OCI-LY7 (cell line): ENCODE results near the gene PHACTR3. TPM values are rescaled to one million over a fixed set of nuclear protein-coding genes. Genes with fewer than 3 reads are reported as not detected.

Source experiments
- BruUV-seq: library from RNA; stranded (reverse); fragments of 400-500 nt; replicated peaks from 2 replicates; lab custom pipeline; 2021; lab: Mats Ljungman, UMichigan
- CTCF ChIA-PET: fragments of 300-600 bp; sonication (Branson Sonifier 250); formaldehyde crosslinking; loops from one replicate; lab custom pipeline; 2022; ENCODE audit warnings: antibody characterized with exemption; ENCODE audit not compliant: unreplicated experiment; lab: Charles Lee
- POLR2A ChIA-PET: fragments of 300-600 bp; sonication (Branson Sonifier 250); formaldehyde crosslinking; loops from one replicate; lab custom pipeline; 2022; ENCODE audit warnings: antibody characterized with exemption; lab: Charles Lee
- DNase-seq: peaks from one replicate; pipeline ENCODE4 v3.0.0-alpha.2; 2015; ENCODE audit warnings: low spot score
- H2AFZ ChIP-seq: fragments of 200-600 bp; sonication (generic), shearing (Covaris generic); 2 replicates; pipeline ENCODE4 v1.6.1; 2014; ENCODE audit warnings: mild to moderate bottlenecking, antibody characterized with exemption, low read length, moderate library complexity
- H3K27ac ChIP-seq: fragments of 200-600 bp; sonication (generic); 2 replicates; pipeline ENCODE4 v1.5.1; 2014; ENCODE audit warnings: mixed run types, low read depth, mild to moderate bottlenecking, moderate library complexity, low read length, inconsistent platforms; ENCODE audit not compliant: poor library complexity, severe bottlenecking
- H3K36me3 ChIP-seq: fragments of 200-600 bp; sonication (generic); 2 replicates; pipeline ENCODE4 v1.6.1; 2014; ENCODE audit warnings: mild to moderate bottlenecking, antibody characterized with exemption, low read length, moderate library complexity, mixed read lengths; ENCODE audit not compliant: insufficient read depth
- H3K4me1 ChIP-seq: fragments of 200-600 bp; sonication (generic); 2 replicates; pipeline ENCODE4 v1.5.1; 2014; ENCODE audit warnings: mild to moderate bottlenecking, low read length; ENCODE audit not compliant: insufficient read depth, poor library complexity, severe bottlenecking
- H3K4me2 ChIP-seq: fragments of 200-600 bp; sonication (generic); 2 replicates; pipeline ENCODE4 v1.6.1; 2014; ENCODE audit warnings: mild to moderate bottlenecking, low read length
- H3K4me3 ChIP-seq: fragments of 200-600 bp; sonication (generic); 2 replicates; pipeline ENCODE4 v1.5.1; 2014; ENCODE audit warnings: mild to moderate bottlenecking, low read depth, low read length; ENCODE audit not compliant: poor library complexity, severe bottlenecking
- H3K79me2 ChIP-seq: fragments of 200-600 bp; sonication (generic); 2 replicates; pipeline ENCODE4 v1.6.1; 2016; ENCODE audit warnings: low read depth, mild to moderate bottlenecking, low read length, moderate library complexity, mixed read lengths; ENCODE audit not compliant: insufficient read depth
- H3K9me2 ChIP-seq: fragments of 200-600 bp; sonication (generic); 2 replicates; pipeline ENCODE4 v1.6.1; 2016; ENCODE audit warnings: mild to moderate bottlenecking, low read length, mixed read lengths; ENCODE audit not compliant: insufficient read depth
- H3K9me3 ChIP-seq: fragments of 200-600 bp; sonication (generic); 2 replicates; pipeline ENCODE4 v1.6.1; 2014; ENCODE audit warnings: mild to moderate bottlenecking, mixed run types, low read length, mixed read lengths
- H4K20me1 ChIP-seq: fragments of 200-600 bp; sonication (generic); 2 replicates; pipeline ENCODE4 v1.6.1; 2014; ENCODE audit warnings: mild to moderate bottlenecking, antibody characterized with exemption, low read length, moderate library complexity, mixed read lengths; ENCODE audit not compliant: insufficient read depth
- EZH2phosphoT487 ChIP-seq: fragments of 200-600 bp; sonication (generic); IDR thresholded peaks from 2 replicates; pipeline ENCODE4 v1.6.1; 2018; ENCODE audit warnings: low read depth, borderline replicate concordance, mild to moderate bottlenecking, mixed run types, antibody characterized with exemption, low read length, moderate library complexity, mixed read lengths
- intact Hi-C: fragments of 100-400 bp; cut with micrococcal nuclease; formaldehyde crosslinking; loops from one replicate; pipeline ENCODE4 v1.10.0; 2022; ENCODE audit not compliant: unreplicated experiment
- total RNA-seq, 2 experiments: library from RNA; depleted of rRNA in 1 of 2; stranded (reverse); fragments of >200 nt in 1 of 2; shearing (Covaris generic) in 1 of 2; gene quantifications; 2 replicates each; pipeline ENCODE4 v1.2.3, GENCODE V29; 2014 to 2022
- TF ChIP-seq, protein P1 (sequence below): fragments of 200-600 bp; sonication (generic); conservative IDR thresholded peaks from 2 replicates; pipeline ENCODE4 v1.5.1; 2014; ENCODE audit warnings: mild to moderate bottlenecking, antibody characterized with exemption, low read length, moderate library complexity, mixed read lengths

PHACTR3 gene
- total RNA-seq, 2 experiments from 2014 or later, result 0.32 TPM; not detected in 1

DNA sequence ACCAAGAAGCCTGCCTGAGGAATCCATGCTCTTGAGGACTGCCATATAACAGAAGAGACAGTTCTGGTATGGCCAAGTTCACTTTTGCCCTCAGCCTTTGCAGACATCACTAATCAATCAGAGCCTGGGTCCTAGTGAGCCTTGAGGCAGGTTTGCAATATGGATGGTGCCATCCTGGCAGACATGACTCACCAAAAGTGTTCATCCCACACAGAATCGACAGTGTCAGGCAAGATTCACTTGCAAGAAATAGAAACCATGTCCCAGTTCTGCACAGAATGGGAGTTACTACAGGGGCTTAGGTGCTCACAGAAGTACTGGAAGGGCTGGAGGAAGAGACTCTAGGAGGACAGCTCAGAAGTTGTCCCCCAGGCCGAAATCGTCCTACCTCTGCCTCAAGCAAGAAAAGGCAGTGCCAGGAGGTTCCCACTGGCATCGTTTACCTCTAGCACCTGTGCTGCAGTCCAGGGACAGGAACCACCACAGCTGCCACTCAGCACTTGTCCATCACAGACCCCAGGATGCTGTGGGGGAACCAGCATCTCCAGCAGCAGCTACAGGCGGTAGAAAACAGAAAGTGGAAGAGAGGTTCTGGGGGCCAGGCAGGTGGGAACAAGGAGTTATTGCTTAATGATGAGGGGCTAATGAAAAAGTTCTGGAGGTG lies 42.6 kb upstream of the PHACTR3 start:
- no peaks in the 10 kb centered on the region for H3K4me1 ChIP-seq
- ChIA-PET POLR2A (no interaction called here), CTCF (no interaction called here)
- no peaks in the 10 kb centered on the region for H3K36me3 ChIP-seq
- H3K9me2 ChIP-seq, result no peaks in the 10 kb centered on the region
- intact Hi-C loops, result no loop called here
- DNase-seq, result no peak
- H3K4me3 ChIP-seq, result no peak overlapping the region
- no TSS peak for BruUV-seq
- H4K20me1 ChIP-seq, result no peaks in the 10 kb centered on the region
- H3K9me3 ChIP-seq, result no peaks in the 10 kb centered on the region
- H3K79me2 ChIP-seq, result no peaks in the 10 kb centered on the region
- no peak overlapping the region for H3K4me2 ChIP-seq
- TF ChIP-seq, protein P1, sequence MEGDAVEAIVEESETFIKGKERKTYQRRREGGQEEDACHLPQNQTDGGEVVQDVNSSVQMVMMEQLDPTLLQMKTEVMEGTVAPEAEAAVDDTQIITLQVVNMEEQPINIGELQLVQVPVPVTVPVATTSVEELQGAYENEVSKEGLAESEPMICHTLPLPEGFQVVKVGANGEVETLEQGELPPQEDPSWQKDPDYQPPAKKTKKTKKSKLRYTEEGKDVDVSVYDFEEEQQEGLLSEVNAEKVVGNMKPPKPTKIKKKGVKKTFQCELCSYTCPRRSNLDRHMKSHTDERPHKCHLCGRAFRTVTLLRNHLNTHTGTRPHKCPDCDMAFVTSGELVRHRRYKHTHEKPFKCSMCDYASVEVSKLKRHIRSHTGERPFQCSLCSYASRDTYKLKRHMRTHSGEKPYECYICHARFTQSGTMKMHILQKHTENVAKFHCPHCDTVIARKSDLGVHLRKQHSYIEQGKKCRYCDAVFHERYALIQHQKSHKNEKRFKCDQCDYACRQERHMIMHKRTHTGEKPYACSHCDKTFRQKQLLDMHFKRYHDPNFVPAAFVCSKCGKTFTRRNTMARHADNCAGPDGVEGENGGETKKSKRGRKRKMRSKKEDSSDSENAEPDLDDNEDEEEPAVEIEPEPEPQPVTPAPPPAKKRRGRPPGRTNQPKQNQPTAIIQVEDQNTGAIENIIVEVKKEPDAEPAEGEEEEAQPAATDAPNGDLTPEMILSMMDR, result no peak
- no peak for TF ChIP-seq EZH2phosphoT487
- no peak overlapping the region for H3K27ac ChIP-seq
- H2AFZ ChIP-seq, result no peak overlapping the region

DNA sequence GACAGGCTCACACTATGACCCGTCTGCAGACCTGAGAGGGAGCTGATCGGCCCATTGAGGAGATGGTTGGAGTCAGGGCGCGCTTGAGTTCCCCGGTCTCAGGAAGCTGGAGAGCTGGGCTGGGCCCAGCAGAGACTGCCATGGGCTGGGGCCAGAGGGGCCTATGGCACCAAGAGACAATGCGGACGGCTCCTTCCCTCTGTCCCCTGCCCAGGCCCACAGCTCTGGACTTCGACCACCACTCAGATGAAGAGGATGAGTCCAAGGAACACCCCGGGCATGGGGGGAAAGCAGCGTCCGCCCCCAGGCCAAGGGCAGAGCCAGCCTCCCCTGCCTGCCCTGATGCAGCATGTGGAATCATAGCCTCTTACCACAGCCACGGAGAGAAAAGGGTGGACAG lies 40.2 kb upstream of the PHACTR3 start:
- H3K4me2 ChIP-seq, result no peak overlapping the region
- ChIA-PET POLR2A (no interaction called here), CTCF (no interaction called here)
- no peak overlapping the region for H3K4me3 ChIP-seq
- H3K4me1 ChIP-seq, result no peaks in the 10 kb centered on the region
- no peak for DNase-seq
- H3K9me2 ChIP-seq, result no peaks in the 10 kb centered on the region
- BruUV-seq, result no TSS peak
- TF ChIP-seq, protein P1, result no peak
- TF ChIP-seq EZH2phosphoT487, result no peak
- no peak overlapping the region for H2AFZ ChIP-seq
- intact Hi-C loops, result no loop called here
- H3K36me3 ChIP-seq, result no peaks in the 10 kb centered on the region
- H3K79me2 ChIP-seq, result no peaks in the 10 kb centered on the region
- no peaks in the 10 kb centered on the region for H4K20me1 ChIP-seq
- H3K27ac ChIP-seq, result no peak overlapping the region
- H3K9me3 ChIP-seq, result no peaks in the 10 kb centered on the region

DNA sequence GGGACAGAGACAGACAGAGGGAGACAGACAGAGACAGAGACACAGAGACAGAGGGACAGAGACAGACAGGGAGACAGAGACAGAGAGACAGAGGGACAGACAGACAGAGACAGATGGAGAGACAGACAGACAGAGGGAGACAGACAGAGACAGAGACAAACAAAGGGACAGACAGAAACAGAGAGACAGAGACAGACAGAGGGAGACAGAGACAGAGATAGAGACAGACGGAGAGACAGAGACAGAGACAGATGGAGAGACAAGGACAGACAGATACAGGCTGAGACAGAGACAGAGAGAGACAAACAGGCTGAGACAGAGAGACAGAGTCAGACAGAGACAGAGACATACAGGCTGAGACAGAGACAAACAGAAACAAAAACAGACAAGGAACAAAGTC lies 39.4 kb upstream of the PHACTR3 start:
- ChIA-PET CTCF (no interaction called here), POLR2A (no interaction called here)
- no peaks in the 10 kb centered on the region for H3K9me3 ChIP-seq
- DNase-seq, result no peak
- no peaks in the 10 kb centered on the region for H3K36me3 ChIP-seq
- no TSS peak for BruUV-seq
- no peaks in the 10 kb centered on the region for H3K9me2 ChIP-seq
- no peak overlapping the region for H3K27ac ChIP-seq
- intact Hi-C loops, result no loop called here
- H3K4me3 ChIP-seq, result no peak overlapping the region
- H3K4me2 ChIP-seq, result no peak overlapping the region
- no peaks in the 10 kb centered on the region for H3K4me1 ChIP-seq
- TF ChIP-seq EZH2phosphoT487, result no peak
- TF ChIP-seq, protein P1, result no peak
- H3K79me2 ChIP-seq, result no peaks in the 10 kb centered on the region
- H4K20me1 ChIP-seq, result no peaks in the 10 kb centered on the region
- no peak overlapping the region for H2AFZ ChIP-seq
